HG02763 (cell line): ENCODE data around the gene GGT6.

Experiments used
- ATAC-seq: cut with Tn5 transposase; IDR thresholded peaks from one replicate; pipeline ENCODE4 v1.9.1; 2021; ENCODE audit warnings: mild to moderate bottlenecking, moderate library complexity; ENCODE audit not compliant: unreplicated experiment

GGT6 gene

DNA sequence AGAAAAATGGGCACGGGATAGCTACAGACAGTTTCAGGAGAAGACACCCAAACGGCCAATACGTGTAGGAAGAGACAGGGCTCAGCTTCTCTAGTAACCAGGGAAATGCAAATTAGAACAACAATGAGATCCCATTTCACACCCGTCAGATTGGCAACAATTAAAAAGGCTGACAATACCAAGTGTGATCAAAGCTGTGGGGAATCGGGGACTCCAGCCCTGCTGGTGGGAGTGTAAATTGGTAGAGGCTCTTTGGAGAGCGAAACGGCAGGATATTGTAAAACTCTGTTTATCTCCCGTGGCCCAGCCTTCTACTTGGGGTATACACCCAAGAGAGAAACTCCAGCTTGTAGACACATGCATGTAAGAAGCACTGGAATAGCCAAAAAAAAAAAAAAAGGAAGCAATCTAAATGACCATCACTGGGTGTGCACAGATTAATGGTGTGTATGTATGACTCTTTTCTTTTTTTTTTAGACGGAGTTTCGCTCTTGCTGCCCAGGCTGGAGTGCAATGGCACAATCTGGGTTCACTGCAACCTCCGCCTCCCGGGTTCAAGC, 32.7 kb downstream of the GGT6 start:
- no peak for ATAC-seq

DNA sequence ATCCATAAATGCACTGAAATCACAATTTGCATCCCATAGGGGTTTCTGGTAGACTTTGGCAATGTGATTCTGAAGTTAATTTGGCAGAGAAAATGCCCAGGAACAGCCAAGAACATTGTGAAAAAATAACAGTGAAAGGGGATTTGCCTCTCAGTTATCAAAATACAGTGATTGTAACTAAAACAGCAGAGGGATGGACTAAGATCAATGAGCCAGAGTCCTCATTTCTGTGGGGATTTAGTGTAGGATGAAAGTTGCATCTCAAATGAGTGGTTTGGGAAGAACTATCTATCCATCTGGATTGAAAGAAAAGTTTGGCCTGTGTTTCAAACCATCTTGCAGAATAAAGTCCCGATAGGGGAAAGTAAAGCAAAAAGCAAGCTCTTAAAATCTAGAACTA, 33.2 kb downstream of the GGT6 start:
- ATAC-seq, result no peak

DNA sequence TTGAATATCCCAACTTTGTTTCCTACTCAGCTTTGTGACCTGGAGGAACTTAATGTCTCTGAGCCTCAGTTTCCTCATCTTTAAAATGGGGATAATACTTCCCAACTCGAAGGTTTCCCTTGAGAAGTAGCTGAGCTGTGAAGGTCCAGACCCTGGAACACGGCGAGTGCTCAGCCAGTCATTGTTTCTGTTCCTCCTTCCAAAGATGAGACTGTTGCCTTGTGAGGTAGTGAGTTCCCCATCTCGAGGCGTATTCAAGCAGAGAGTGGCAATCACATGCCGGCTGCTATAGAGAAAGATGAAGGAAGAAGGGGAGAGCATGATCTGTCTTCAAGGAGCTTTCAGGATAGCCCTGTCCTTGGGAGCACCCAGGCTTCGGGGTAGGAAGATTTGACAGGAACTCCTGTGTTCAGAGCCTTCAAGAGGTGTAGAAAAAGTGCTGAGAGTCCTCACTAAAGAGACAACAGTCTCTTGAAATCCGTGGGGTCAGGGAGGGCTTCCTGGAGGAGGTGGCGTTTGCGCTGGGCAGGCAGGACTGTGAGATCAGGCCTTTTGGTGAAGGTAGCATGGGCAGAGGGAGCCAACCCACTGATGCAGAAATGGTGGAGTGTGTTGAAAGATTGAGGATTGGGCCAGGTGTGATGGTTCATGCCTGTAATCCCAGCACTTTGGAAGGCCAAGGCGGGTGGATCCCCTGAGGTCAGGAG, 34.5 kb downstream of the GGT6 start:
- ATAC-seq, result no peak

DNA sequence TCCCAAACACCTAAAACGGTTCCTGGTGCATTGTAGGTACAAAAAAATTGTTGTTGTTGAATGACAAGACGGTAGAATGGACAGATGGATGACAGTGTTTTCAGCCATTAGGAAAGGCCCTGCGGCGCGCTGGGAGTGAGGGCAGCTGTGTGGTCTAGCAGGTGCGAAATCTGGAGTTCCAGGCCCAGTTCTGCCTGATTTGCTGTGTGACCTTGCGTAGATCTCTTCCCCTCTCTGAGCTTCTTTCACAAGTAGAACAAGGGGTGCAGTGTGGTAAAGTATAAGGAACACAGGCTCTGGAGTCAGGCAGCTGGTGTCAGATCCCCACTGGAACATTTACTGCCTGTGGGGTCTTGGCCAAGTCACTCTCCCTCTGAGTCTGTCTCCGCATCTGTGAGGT, 36.4 kb downstream of the GGT6 start:
- no peak for ATAC-seq

DNA sequence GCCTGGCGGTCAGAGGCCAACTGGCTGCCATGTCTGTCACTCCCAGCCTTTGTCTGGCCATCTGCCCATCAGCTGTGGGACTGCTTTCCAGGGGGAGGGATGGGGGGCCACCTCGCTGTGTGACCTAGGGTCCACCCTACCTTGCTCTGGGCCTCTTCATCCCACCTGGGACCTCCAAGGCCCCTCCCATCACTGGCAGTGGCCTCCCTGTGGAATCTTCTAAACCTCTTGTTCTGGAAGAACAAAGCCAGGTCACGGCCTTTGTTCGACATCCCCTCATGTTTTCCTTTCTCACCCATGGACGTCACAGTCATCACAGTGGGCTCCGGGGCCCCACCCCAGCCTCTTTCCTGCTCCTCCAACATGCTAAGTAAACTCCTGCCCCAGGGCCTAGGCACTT, 37.7 kb downstream of the GGT6 start:
- no peak for ATAC-seq

DNA sequence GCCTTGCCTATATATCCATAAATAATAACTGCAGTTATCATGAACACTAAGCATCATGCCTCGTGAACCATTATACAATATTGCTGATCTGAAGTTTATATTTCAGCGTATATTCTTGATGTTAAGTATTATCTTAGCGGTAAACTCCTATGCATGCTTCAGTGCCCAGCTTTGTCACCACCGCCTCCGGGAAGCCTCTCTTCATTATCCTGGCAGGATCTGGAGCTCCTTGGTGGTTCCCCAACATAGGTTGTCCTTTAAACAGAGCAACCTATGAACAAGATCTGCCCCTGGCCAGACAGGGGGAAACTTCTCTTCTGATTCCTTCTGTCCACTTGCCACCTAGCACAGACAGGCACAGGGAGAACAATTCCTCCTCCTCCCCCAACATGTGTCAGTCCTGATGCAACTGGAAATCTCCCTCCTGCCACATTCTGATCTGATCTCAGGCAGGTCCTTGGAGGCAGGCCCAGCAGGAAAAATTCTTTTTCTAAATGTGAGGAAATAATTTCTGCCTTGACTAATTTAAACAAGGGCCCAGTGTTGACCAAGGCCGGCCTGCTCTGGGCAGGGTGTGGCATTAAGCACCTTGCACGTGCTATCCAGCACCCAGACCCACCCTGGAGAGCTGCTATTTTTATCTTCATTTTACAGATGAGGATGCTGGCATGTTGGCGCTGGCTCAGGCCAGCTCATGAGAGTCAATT, 39.3 kb downstream of the GGT6 start:
- no peak for ATAC-seq

DNA sequence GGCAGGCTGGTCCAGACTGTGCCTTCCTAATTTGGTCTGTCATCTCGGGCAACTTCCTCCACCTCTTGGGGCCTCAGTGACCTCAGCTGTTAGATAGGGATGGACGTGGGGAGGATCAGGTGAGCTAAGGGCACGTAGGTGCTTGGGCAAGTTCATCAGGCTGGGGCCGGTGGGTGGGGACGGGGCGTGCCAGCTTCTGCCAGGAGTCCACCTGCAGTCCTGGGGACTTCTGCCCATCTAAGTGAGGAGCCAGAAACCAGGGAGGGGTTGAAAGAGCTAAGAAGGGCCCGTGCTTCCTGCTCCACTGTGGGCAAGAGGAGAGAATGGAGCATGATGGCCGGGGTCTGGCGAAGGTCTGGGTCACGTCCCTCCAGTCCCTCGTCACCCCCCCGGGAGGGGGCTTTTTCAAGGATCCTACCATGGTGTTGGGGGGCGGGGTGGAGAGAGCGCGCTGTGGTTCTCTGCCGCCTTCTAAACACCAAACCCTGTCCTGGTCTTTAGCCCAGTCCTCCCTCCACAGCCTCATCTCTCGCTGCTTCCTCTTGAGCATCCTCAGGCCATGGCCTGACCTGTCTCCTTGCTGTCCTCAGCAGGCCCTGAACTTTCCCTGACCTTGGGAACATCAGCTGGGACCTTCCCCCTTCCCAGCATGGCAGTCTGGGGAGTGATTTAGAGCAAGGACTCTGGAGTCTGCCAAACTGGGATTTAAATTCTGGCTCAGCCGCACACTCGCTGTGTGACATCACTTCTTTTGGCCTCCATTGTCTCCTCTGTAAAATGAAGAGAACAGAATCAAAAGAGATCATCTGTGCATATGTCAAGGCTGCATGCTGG, 40.1 kb downstream of the GGT6 start:
- ATAC-seq, result no peak

DNA sequence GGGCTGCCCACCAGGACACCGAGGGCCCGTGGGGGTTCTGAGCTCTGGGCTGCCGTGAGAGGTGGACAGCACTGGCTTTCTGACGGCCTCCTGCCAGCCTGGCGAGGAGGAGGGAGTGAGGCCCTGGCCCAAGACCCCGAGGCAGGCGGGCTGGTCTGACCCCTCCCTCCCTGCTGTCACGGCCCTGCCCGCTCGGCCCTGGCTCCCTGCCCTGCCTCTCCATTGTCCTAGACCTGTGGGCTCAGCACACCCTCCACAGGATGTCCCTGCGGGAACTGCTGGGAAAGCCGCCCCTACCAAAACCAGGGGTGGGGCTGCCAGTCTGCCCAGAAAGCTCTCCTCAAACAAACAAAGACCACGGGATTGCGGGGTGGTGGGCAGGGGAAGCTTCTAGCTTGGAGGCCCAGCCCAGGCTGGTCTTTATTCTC, 41.0 kb downstream of the GGT6 start:
- ATAC-seq, result no peak

DNA sequence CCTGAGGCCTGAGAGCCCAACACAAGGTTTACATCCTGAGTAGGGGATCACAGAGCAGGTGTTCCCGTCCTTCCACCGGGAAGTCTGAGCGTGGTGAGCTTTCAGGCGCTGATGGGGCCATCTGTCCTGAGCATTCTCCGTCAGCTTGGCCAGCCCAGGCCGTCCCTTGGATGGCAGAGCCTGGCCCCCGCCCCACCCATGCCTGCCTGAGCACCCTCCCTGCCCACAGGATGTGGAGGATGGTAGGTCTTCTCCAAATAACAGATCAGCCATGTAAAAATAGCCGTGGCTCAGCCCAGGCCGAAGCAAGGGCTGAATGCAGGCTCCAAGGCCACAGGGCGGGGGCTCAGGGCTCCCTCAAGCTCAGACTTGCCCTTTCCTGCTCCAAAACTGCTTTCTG, 41.5 kb downstream of the GGT6 start:
- ATAC-seq, result no peak

DNA sequence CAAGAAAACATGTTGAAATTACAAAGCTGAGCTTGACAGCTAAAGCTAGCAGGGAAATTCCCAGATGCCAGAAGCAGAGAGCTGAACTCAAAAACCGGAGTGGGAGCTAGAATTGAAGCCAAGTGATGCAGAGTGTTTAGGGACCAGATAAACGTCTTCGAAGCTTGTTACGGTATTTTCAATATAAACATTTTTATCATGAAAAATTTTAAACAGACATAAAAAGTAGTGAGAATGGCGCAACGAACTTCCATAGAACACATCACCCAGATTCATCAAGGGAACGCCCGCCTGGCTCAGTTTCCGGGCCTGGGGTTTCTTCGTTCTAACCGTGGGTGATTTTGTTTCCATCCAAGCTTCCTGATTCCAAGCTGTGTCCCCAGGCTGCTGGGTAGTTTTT, 43.6 kb downstream of the GGT6 start:
- ATAC-seq, result no peak

DNA sequence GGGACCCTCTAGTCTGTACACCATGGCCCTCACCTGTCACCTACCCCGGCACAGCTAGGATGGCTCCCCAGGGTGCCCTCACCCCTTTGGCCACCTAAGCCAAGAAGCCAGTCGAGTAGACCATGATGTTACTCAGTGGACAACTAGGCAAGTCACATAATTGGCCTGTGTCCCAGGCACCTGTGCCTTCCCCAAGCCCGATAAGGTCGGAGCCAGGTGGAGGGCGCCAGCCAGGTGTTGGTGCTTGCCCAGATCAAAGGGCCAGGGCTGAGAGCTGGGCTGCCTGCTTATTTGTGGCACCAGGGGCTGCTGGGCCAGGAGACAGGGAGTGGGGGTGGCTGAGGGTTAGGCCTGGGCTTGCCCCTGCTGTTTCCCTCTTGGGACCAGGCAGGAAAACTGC, 44.9 kb downstream of the GGT6 start:
- ATAC-seq, result no peak

DNA sequence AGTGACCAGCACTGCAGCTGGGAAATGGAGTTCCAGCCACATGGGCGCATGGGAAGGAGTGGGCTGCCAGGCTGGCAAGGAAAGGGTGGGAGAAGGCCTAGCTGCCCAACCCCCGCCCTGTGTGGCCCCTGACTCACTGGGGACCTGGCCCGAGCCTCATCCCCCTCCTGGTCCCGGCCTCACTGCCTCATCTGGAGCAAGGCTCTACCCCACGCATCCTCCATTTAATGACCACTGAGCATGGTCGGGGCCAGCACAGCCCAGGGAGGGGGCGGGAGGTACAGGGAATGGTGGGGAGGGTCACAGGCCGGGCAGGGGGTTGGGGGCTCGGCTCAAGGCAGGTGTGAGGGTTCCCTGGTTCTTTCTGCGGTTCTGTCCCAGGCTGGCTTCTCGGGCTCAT, 45.6 kb downstream of the GGT6 start:
- ATAC-seq, result no peak

DNA sequence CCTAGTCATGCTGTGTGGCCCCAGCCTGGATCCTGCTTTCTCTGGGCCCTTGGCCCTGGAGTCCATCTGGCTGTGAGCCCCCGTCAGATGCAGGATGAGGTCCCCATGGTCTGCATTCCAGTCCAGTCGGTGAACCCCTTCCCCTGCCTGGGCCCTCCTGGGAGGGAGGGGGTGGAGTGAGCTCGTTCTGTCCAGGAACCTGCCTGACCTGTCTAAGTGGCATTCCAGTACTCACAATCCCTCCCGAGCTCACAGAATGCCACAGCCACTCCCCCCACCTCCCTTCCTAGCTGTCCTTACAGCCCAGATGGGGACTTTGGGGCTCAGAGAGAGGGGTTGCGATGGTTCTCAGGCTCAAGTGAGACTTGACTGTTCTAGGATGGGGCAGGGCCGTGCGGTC, 46.2 kb downstream of the GGT6 start:
- no peak for ATAC-seq

DNA sequence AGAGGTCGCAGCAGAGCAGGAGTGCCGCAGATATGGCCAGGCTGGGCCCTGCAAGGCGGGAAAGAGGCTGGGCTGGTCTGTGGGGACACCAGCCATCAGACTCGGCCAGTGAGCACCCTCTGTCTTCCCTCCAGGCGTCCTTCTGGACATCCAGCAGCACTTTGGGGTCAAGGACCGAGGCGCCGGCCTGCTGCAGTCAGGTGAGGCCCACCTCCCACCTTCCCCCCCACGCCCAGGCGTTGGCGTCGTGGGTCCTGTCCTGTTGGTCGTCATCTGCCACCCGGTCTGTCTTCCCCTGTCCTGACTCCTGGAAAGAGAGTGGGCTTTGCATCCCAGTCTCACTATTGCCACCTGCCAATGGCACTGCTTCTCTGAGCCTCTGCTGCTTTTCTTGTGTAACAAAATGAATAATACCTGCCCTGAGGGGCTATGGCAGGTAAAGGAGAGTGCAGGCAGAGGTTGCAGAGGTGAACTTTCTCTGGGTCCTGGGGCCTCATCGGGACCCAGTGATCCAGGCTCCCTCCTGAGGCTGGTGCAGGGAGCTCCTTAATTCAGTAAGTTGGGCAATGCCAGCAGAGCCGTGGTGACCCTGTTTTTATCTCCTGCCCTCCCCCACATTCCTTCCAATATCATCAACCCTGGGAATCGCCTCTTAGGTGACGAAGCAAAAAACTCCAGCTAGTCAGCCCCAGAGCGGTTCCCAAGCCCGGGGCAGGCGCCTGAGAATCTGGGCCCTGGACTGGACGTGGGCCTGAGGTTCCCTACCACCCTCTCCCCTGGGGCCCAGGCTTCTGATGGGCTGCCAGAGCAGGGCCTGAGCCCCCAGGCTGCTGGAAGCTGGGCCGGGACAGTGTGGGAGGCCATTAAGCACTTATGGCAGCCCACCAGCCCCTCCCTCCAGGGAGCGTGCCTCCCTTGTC, 47.0 kb downstream of the GGT6 start:
- no peak for ATAC-seq

DNA sequence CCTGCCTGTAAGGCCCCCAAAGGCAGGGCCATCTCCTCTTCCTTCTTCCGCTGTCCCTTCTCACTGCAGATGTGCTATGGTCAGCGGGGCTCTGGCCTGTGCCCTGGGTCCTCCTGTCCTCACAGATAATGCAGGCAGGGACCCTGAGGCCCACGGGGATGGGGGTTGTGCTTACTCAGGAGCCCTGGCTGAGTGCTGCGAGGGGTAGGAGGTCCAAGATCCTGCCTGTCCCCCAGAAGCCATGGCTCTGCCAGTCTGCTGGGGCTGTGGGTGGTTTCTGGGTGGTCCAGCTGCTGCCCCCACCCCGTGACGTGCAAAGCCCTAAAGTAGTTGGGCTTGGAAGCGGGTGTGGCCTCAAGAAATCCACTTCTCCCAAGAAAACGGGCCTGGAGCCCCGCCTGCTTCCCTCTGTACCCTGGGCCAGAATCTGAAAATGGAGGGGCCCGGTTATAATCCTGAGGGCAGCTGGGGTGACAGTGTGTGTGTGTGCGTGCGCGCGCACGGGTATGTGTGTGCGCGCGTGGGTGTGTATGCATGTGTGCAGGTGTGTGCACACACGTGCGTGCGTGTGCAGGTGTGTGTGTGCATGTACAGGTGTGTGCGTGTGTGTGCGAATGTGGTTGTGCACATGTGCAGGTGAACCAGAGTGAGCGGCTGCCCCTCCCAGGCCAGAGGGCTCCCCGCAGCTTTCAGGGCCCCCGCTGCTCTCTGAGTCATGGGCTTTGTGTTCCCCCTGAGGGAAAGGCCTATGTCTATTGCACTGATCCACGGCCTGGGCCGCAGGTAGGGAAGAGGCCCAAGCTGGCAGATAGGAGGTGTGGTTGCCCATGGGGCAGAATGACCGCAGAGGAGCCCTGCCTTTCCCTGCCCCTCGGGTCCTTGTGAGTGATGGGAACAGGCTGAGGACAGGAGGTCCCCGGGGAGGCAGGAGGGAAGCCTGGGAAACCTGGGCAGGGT, 47.9 kb downstream of the GGT6 start:
- no peak for ATAC-seq

DNA sequence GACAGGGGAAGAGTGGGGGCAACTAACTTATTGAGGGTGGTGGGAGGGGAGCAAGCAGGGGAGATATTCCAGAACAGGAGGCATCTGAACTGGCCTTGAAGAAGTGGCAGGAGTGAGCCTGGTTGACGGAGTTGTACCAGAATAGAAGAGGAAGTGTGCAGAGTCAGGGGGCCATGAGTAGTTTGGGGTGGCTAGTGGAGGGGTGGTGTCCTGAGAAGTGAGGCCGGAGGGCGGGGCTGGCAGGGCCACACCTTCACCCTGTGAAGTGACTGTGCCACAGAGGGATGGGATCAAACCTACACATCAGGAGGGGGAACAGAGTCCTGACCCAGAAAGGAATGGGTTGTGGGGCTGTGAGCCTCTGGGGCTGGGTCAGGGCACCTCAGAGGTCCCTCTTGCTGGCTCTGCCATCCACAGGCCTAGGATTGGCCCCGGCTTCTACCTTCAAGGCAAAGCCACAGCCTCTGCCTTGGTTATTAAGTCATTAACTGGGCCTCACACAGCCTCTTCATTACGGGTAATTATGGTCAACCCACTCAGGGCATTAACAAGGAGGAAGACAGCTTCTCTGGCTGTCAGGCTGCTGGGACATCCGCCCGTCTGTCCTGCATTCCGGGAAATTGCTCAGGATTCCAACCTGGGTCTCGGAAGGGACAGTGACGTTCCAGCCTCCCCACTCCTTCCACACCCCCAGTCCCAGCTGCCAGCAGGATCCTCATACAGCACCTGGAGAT, 49.0 kb downstream of the GGT6 start:
- ATAC-seq, result no peak

DNA sequence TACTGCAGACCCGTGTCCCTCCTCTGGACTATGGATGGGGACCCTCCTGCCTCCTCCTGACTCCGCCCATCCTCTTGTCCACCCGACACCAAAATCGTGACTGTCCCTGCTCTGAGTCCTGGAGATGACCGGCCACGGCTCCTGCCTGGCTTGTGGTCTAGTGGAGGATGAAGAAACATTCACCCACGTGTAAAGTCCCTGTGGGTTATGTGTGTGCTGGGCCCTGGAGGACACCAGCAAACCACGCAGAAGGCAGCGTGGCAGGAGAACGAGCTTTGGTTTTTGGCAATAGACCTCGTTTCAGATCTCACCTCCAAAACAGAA, 49.8 kb downstream of the GGT6 start:
- ATAC-seq, result no peak

DNA sequence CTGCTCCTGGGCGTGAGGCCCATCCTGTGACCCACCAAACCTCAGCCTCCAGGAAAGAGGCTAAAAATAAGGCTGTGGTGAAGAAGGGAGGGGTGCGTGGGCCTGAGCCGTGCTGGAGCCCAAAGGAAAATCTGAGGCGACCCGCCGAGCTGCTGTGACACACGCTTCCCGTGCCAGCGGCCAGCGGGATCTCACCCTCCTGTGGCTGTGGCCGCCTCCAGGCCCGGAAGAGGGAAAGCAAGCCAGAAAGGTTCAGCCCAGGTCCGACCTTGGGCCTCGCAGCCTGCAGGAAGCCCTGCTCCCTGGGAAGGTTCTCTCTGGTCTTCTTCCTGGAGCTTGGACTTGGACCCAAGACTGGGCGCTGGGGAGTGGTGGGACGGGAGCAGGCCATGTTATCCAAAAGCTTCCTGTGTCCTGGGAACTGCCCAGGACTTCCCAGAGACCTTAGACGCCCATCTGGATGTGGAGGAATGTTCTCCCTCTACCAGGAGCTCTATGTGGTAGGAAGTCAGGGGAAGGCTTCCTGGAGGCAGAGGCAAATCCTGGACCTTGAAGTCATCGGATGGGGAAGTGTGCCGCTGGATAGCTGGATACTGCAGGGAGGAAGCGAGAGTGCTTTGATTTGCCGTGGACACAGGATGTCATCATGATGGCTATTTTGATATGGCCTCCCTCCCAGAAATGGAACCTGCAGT, 50.3 kb downstream of the GGT6 start:
- no peak for ATAC-seq
